Suprapubic skin (tissue), 4 donors: Measurements from ENCODE around the gene DDX39A. TPM values are rescaled to one million over a fixed set of nuclear protein-coding genes. Genes with fewer than 3 reads are reported as not detected.

Experiments used
- DNase-seq, 2 donors: peaks; one replicate each; pipeline ENCODE4 v3.0.0-alpha.2; 2019; ENCODE audit warnings: low spot score in 2 of 2
- H3K27ac ChIP-seq: fragments of 200-600 bp; sonication (generic); one replicate; pipeline ENCODE4 v1.5.1; 2019
- H3K27me3 ChIP-seq: fragments of 200-600 bp; sonication (generic); one replicate; pipeline ENCODE4 v1.5.1; 2019
- H3K36me3 ChIP-seq: fragments of 200-600 bp; sonication (generic); one replicate; pipeline ENCODE4 v1.5.1; 2019
- H3K4me1 ChIP-seq: fragments of 200-600 bp; sonication (generic); one replicate; pipeline ENCODE4 v1.5.1; 2019
- H3K4me3 ChIP-seq: fragments of 200-600 bp; sonication (generic); one replicate; pipeline ENCODE4 v1.5.1; 2019; ENCODE audit warnings: mild to moderate bottlenecking
- H3K9me3 ChIP-seq: fragments of 200-600 bp; sonication (generic); one replicate; pipeline ENCODE4 v1.5.1; 2019
- EP300 ChIP-seq: sonication (generic); formaldehyde crosslinking; IDR thresholded peaks from one replicate; pipeline ENCODE4 v1.6.1; 2017; ENCODE audit warnings: antibody characterized with exemption
- POLR2A ChIP-seq, 2 donors: fragments of 450-650 bp; IDR thresholded peaks; one replicate each; pipeline ENCODE4 v1.6.1; 2017; ENCODE audit warnings: antibody characterized with exemption in 2 of 2, mild to moderate bottlenecking in 2 of 2, moderate library complexity in 2 of 2
- POLR2AphosphoS5 ChIP-seq, 3 donors: sonication (generic); formaldehyde crosslinking; IDR thresholded peaks; one replicate each; pipeline ENCODE4 v1.6.1; 2017; ENCODE audit warnings: antibody characterized with exemption in 3 of 3
- WGBS: methylation state at CpG from one replicate; pipeline ENCODE4 v1.1.5; 2018; 5-methylcytosine and 5-hydroxymethylcytosine counted together
- total RNA-seq, 4 donors: library from RNA; depleted of rRNA; stranded (reverse); fragments of >200 nt; gene quantifications; one replicate each; pipeline ENCODE4 v1.1.0, GENCODE V29; 2016
- TF ChIP-seq, protein P1 (sequence below), 2 donors: fragments of 200-600 bp in 1 of 2; fragments of 450-650 bp in 1 of 2; sonication (generic) in 1 of 2; IDR thresholded peaks; one replicate each; pipeline ENCODE4 v1.5.1; 2016 to 2019; ENCODE audit warnings: antibody characterized with exemption in 2 of 2, mild to moderate bottlenecking in 1 of 2, moderate library complexity in 1 of 2

DDX39A gene
- total RNA-seq, 4 donors from 2014 or later = 80.9 to 149 (median 111) TPM

DNA sequence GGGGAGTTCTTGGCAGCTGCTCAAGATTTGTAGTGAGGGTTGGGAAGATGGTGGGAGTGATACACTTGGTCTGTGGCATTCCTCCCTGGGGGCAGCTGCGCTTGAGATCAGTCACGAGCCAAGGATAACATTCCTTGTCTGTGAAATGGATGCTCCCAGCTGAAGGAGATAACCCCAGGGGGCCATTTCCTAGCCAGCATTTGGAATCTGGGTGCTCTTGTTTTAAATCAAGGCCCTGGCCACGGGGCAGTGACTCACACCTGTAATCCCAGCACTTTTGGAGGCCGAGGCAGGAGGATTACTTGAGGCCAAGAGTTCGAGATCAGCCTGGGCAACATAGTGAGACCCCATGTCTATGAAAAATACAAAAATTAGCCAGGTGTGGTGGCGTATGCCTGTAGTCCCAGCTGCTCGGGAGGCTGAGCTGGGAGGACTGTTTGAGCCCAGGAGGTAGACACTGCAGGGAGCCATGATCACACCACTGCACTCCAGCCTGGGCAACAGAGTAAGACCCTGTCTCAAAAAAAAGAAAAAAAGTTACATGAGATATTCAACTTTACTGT is 18.5 kb upstream of the DDX39A start:
- Histone ChIP-seq H3K27ac (no peak overlapping the region), H3K27me3 (peaks cover 4% of the 10 kb centered on the region), H3K4me3 (no peak overlapping the region), H3K4me1 (peaks cover 46% of the 10 kb centered on the region), H3K36me3 (peaks cover 6% of the 10 kb centered on the region), H3K9me3 (no peaks in the 10 kb centered on the region)
- DNase-seq = no peak
- TF ChIP-seq, protein P1, sequence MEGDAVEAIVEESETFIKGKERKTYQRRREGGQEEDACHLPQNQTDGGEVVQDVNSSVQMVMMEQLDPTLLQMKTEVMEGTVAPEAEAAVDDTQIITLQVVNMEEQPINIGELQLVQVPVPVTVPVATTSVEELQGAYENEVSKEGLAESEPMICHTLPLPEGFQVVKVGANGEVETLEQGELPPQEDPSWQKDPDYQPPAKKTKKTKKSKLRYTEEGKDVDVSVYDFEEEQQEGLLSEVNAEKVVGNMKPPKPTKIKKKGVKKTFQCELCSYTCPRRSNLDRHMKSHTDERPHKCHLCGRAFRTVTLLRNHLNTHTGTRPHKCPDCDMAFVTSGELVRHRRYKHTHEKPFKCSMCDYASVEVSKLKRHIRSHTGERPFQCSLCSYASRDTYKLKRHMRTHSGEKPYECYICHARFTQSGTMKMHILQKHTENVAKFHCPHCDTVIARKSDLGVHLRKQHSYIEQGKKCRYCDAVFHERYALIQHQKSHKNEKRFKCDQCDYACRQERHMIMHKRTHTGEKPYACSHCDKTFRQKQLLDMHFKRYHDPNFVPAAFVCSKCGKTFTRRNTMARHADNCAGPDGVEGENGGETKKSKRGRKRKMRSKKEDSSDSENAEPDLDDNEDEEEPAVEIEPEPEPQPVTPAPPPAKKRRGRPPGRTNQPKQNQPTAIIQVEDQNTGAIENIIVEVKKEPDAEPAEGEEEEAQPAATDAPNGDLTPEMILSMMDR (IDR thresholded peaks at IDR 0.05) = no peak
- TF ChIP-seq POLR2AphosphoS5 (IDR thresholded peaks at IDR 0.05) = no peak
- TF ChIP-seq EP300 = no peak
- TF ChIP-seq POLR2A (IDR thresholded peaks at IDR 0.05) = no peak
- 86% methylated on average over 7 of the region's 7 CpGs for WGBS

DNA sequence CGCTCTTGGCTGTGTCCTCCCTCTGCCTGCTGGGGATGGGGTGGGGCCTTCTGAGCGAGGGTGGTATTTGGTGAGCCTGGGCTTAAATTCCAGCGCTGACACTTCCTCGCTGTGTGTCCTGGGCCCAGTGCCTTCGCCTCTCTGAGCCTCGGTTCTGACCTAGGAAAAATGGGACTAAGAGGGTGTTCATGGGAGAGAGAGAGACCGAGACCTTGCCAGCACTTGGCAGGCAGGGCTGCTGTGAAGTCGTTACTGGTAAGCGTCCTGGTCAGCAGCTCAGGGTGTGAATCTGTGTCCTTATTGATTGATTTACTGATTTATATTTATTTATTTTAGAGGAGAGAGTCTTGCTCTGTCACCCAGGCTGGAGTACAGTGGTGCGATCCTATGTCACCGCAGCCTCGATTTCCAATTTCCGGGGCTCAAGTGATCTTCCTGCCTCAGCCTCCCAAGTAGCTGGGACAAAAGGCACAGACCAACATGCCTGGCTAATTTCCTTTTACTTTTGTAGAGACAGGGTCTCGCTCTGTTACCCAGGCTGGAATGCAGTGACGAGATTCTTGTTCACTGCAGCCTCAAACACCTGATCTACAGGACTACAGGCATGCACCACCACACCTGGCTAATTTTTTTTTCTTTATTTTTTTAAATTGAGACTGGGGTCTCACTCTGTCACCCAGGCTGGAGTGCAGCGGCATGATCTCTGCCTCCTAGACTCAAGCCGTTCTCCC is 16.3 kb upstream of the DDX39A start:
- Histone ChIP-seq H3K4me3 (peak overlapping the region; percentile 80), H3K36me3 (no peaks in the 10 kb centered on the region), H3K27ac (peak overlapping the region; percentile 73), H3K9me3 (no peaks in the 10 kb centered on the region), H3K4me1 (peaks cover 44% of the 10 kb centered on the region), H3K27me3 (peaks cover 17% of the 10 kb centered on the region)
- DNase-seq = no peak
- WGBS = 70% methylated on average over 17 of the region's 17 CpGs
- TF ChIP-seq POLR2AphosphoS5 (IDR thresholded peaks at IDR 0.05) = no peak
- TF ChIP-seq, protein P1 (IDR thresholded peaks at IDR 0.05) = no peak
- TF ChIP-seq POLR2A (IDR thresholded peaks at IDR 0.05) = no peak
- TF ChIP-seq EP300 = no peak

DNA sequence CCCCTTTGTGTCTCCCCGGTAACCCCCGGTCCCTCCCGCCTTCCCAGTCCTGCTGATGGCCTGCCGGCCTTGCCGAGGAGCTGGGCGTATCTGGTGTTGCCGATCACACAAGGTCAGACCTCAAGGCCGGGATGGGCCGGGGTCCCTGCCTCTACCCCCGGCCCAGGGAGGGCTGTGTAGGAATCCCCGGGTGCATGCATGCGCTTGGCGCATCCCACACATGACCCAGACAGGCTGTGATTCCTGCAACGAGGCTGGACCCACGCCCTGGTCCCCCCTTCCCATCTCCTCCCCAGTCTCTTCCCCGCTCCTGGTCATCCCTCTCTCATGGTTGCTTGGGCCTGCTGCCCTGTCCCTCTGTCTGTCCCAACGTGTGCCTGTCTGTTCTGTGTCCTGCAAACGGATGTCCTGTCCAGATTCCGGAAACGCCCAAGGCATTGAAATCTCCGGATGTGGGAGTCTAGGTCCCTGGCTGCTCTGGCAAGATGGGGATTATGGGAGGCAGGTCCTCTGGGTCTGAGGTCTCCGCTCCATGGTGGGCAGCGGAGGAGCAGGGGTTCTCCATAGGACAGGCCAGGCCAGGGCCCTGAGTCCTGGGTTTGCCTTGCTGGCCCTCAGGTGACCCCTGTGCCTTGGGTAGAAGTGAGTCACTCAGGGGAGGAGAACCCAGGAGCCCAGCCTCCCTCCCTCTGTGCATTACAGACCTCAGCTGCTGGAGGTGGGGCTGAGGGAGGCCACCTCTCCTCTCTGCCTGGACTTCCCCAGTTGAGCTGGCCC is 15.6 kb upstream of the DDX39A start:
- Histone ChIP-seq H3K4me1 (peaks cover 44% of the 10 kb centered on the region), H3K4me3 (peak overlapping the region; percentile 80), H3K27ac (peak overlapping the region; percentile 73), H3K9me3 (no peaks in the 10 kb centered on the region), H3K36me3 (no peaks in the 10 kb centered on the region), H3K27me3 (peaks cover 17% of the 10 kb centered on the region)
- peak in 1 of 2 donors; percentile 81 for DNase-seq
- no peak for TF ChIP-seq POLR2AphosphoS5 (IDR thresholded peaks at IDR 0.05)
- no peak for TF ChIP-seq POLR2A (IDR thresholded peaks at IDR 0.05)
- TF ChIP-seq, protein P1 (IDR thresholded peaks at IDR 0.05) = no peak
- TF ChIP-seq EP300 = no peak
- WGBS = 57% methylated on average over 19 of the region's 23 CpGs

DNA sequence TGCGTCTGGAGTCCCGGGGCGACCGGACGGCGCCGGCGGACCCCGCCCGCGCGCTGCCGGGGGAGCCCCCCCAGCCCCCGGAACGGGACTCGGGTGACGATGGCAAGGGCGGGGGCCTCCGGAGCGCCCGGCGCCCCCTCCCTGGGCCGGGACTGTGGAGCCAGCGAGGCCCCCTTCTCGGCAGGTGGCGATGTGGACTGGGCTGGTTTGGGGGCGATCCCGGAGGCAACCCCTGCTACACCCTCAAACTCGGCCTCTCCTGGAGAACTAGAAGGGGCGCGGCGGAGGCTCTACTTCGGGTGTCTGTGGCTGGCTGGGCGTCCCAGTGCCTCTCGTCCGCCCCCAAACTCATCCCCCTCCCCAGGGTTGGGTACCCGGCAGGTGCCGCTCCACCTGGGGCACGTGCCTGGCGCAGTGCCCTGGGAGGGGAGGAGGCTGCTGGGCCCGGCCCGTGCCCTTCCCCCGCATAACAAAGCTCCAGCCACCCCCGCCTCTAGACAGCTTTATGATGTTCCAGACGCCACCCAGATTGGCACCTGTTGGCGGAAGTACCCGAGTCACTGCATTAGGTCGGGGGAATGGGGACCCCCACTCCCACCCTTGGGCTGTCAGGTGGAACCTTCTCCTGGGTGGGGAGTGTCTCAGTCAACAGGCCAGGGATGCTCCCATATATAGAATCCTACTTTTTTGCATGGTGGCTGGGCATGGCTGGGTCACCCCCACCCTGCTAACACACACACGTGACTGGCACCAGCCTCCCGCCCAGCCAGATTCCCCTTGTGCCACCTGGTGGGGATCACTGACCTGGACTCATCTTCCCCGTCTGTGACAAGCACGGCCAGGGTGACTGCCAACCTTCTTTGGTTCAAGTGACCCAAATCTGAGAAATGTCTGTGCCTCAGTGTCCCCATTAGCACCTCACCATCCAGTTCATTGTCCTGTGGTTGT is 14.7 kb upstream of the DDX39A start:
- H3K9me3 ChIP-seq = no peaks in the 10 kb centered on the region
- peak overlapping the region; percentile 80 for H3K4me3 ChIP-seq
- TF ChIP-seq POLR2AphosphoS5 (IDR thresholded peaks at IDR 0.05) (no peak), POLR2A (IDR thresholded peaks at IDR 0.05) (no peak), EP300 (no peak)
- TF ChIP-seq, protein P1 (IDR thresholded peaks at IDR 0.05) = no peak
- WGBS = 21% methylated on average over 7 of the region's 52 CpGs
- no peaks in the 10 kb centered on the region for H3K36me3 ChIP-seq
- DNase-seq = peak in 1 of 2 donors; percentile 73
- H3K27ac ChIP-seq = peak overlapping the region; percentile 73
- H3K27me3 ChIP-seq = peaks cover 17% of the 10 kb centered on the region
- H3K4me1 ChIP-seq = peaks cover 38% of the 10 kb centered on the region
